Kidney capillary endothelial cell (primary cell): Measurements from ENCODE around the gene FGF22.
A peak's percentile ranks its signal among the peaks of the same experiment; 100 is the strongest.
"Not testable (repeated sequence)": the region's sequence is repeated elsewhere in the genome, so short reads cannot be mapped to it uniquely, and the experiment has no call there.

ENCODE experiments used
- DNase-seq: peaks from one replicate; pipeline ENCODE4 v3.0.0-alpha.2; 2018; ENCODE audit warnings: low spot score

Gene FGF22

GRCh38 chr19:660793-661426 is 21.2 kb downstream of the FGF22 start:
- DNase-seq, result no peak

- no peak for DNase-seq
Measured at GRCh38 chr19:661427-662196, 21.9 kb downstream of the FGF22 start.

GRCh38 chr19:662207-662961 is 22.7 kb downstream of the FGF22 start:
- peak; percentile 23 for DNase-seq

- peak; percentile 88 for DNase-seq
Measured at GRCh38 chr19:662962-663681, 23.4 kb downstream of the FGF22 start, which contains the start of gene RNF126. RNF126 (minus strand) TSS chr19:663214; CDS start chr19:663121, 93 bp downstream.

GRCh38 chr19:663682-664117 is 24.0 kb downstream of the FGF22 start:
- no peak for DNase-seq

GRCh38 chr19:664913-665443 is 25.3 kb downstream of the FGF22 start:
- DNase-seq, result peak; percentile 73

GRCh38 chr19:666985-667573 is 27.4 kb downstream of the FGF22 start:
- not testable (repeated sequence) for DNase-seq

GRCh38 chr19:668675-669434 is 29.2 kb downstream of the FGF22 start:
- DNase-seq, result not testable (repeated sequence)

- DNase-seq, result no peak
Measured at GRCh38 chr19:670609-671075, 31.0 kb downstream of the FGF22 start.

GRCh38 chr19:674282-675151 is 34.8 kb downstream of the FGF22 start:
- DNase-seq, result no peak

- DNase-seq, result no peak
Measured at GRCh38 chr19:676007-676338, 36.3 kb downstream of the FGF22 start.

- no peak for DNase-seq
Measured at GRCh38 chr19:676339-677105, 36.8 kb downstream of the FGF22 start, which contains the start of gene FSTL3. FSTL3 (plus strand) TSS chr19:676392; CDS start chr19:676424, 32 bp downstream.

GRCh38 chr19:677201-677600 is 37.5 kb downstream of the FGF22 start:
- DNase-seq, result peak; percentile 66

GRCh38 chr19:677601-678436 is 38.1 kb downstream of the FGF22 start:
- no peak for DNase-seq

- no peak for DNase-seq
Measured at GRCh38 chr19:678791-679388, 39.2 kb downstream of the FGF22 start.

GRCh38 chr19:679418-680286 is 40.0 kb downstream of the FGF22 start:
- DNase-seq, result no peak
